ENCODE data around the gene ANO3.

DNA sequence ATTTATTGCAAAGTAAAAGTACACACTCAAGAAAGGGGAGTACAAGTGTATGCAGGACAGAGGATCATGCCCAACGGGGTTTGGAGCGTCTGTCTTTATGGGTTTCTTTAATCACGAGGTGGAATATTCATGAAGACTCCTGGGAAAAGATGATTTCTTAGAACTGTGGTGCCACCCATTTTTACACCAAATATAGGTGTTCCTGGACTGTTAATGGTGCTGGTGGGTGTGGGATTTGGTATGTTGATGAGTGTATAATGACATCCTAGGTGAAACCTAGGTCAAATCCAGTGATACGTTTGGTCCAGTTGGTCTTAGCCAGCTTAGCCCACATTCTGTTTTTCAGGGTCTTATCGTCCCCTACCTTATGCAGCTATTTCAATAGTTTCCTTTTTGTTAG lies 21.1 kb downstream of the ANO3 start:
- TF ChIP-seq, protein P1, sequence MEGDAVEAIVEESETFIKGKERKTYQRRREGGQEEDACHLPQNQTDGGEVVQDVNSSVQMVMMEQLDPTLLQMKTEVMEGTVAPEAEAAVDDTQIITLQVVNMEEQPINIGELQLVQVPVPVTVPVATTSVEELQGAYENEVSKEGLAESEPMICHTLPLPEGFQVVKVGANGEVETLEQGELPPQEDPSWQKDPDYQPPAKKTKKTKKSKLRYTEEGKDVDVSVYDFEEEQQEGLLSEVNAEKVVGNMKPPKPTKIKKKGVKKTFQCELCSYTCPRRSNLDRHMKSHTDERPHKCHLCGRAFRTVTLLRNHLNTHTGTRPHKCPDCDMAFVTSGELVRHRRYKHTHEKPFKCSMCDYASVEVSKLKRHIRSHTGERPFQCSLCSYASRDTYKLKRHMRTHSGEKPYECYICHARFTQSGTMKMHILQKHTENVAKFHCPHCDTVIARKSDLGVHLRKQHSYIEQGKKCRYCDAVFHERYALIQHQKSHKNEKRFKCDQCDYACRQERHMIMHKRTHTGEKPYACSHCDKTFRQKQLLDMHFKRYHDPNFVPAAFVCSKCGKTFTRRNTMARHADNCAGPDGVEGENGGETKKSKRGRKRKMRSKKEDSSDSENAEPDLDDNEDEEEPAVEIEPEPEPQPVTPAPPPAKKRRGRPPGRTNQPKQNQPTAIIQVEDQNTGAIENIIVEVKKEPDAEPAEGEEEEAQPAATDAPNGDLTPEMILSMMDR (IDR thresholded peaks at IDR 0.05) = no peak
- no peak for TF ChIP-seq POLR2A (IDR thresholded peaks at IDR 0.05)
- no peak for TF ChIP-seq POLR2AphosphoS5 (IDR thresholded peaks at IDR 0.05; ENCODE audit: insufficient read depth in 1 of 2, low read depth in 1 of 2)

All from vagina (tissue), 2 donors.